ENCODE results near the gene POLN.

POLN gene

GRCh38 chr4:2241410-2242353 is at the start of gene POLN, which contains the start of gene HAUS3:
Gene POLN (minus strand): TSS chr4:2242121. CDS start chr4:2229231, 12,890 bp downstream.
Gene HAUS3 (minus strand): TSS chr4:2242121. CDS start chr4:2240946, 1,175 bp downstream.
- DNase-seq (ENCODE audit: low read depth), result peak; percentile 95

GRCh38 chr4:2290974-2291704 is 49.2 kb upstream of the POLN start:
- DNase-seq (ENCODE audit: low read depth), result no peak

- DNase-seq (ENCODE audit: low read depth), result no peak
Observed at GRCh38 chr4:2290488-2290887, 48.6 kb upstream of the POLN start.

- DNase-seq (ENCODE audit: low read depth), result no peak
Observed at GRCh38 chr4:2289955-2290333, 48.0 kb upstream of the POLN start.

GRCh38 chr4:2289311-2289954 is 47.5 kb upstream of the POLN start:
- DNase-seq (ENCODE audit: low read depth), result no peak

- no peak for DNase-seq (ENCODE audit: low read depth)
Observed at GRCh38 chr4:2288051-2288541, 46.2 kb upstream of the POLN start.

- DNase-seq (ENCODE audit: low read depth), result no peak
Observed at GRCh38 chr4:2287594-2287915, 45.6 kb upstream of the POLN start.

- DNase-seq (ENCODE audit: low read depth), result no peak
Observed at GRCh38 chr4:2286904-2287593, 45.1 kb upstream of the POLN start.

GRCh38 chr4:2285613-2286381 is 43.9 kb upstream of the POLN start:
- DNase-seq (ENCODE audit: low read depth), result no peak

- DNase-seq (ENCODE audit: low read depth), result no peak
Observed at GRCh38 chr4:2284934-2285612, 43.2 kb upstream of the POLN start.

- DNase-seq (ENCODE audit: low read depth), result no peak
Observed at GRCh38 chr4:2284161-2284933, 42.4 kb upstream of the POLN start.

GRCh38 chr4:2283199-2283711 is 41.3 kb upstream of the POLN start:
- no peak for DNase-seq (ENCODE audit: low read depth)

GRCh38 chr4:2281575-2282343 is 39.8 kb upstream of the POLN start:
- no peak for DNase-seq (ENCODE audit: low read depth)

- DNase-seq (ENCODE audit: low read depth), result no peak
Observed at GRCh38 chr4:2280531-2281300, 38.8 kb upstream of the POLN start.

GRCh38 chr4:2277956-2278355 is 36.0 kb upstream of the POLN start:
- no peak for DNase-seq (ENCODE audit: low read depth)

GRCh38 chr4:2276581-2277325 is 34.8 kb upstream of the POLN start:
- no peak for DNase-seq (ENCODE audit: low read depth)

- no peak for DNase-seq (ENCODE audit: low read depth)
Observed at GRCh38 chr4:2275546-2276251, 33.8 kb upstream of the POLN start.

Measured in CMK (cell line).